GM23338 (cell line): ENCODE measurements around the gene CHST12. TPM values are rescaled to one million over a fixed set of nuclear protein-coding genes. Genes with fewer than 3 reads are reported as not detected.

Experiments used
- ATAC-seq: fragments of 200-7000 bp; cut with Tn5 transposase; 3 replicates; pipeline ENCODE4 v1.9.1; 2020
- DNase-seq: peaks from one replicate; pipeline ENCODE4 v3.0.0-alpha.2; 2015; ENCODE audit warnings: low spot score
- H2AFZ ChIP-seq: fragments of 200-600 bp; sonication (generic); 2 replicates; pipeline ENCODE4 v1.8.0; 2016; ENCODE audit warnings: antibody characterized with exemption, mild to moderate bottlenecking, moderate library complexity
- H3F3A ChIP-seq: fragments of 200-600 bp; sonication (generic); replicated peaks from 2 replicates; pipeline ENCODE4 v1.8.0; 2017; ENCODE audit warnings: antibody characterized with exemption, mixed run types, low read depth
- H3K27ac ChIP-seq: fragments of 200-600 bp; sonication (generic); 2 replicates; pipeline ENCODE4 v1.6.1; 2016; ENCODE audit warnings: low read depth
- H3K27me3 ChIP-seq: fragments of 200-600 bp; sonication (generic); 2 replicates; pipeline ENCODE4 v1.8.0; 2016; ENCODE audit warnings: mild to moderate bottlenecking, mixed run types, moderate library complexity; ENCODE audit not compliant: insufficient read depth
- H3K36me3 ChIP-seq: fragments of 200-600 bp; sonication (generic); 2 replicates; pipeline ENCODE4 v1.8.0; 2016; ENCODE audit warnings: mild to moderate bottlenecking; ENCODE audit not compliant: insufficient read depth
- H3K4me1 ChIP-seq: fragments of 200-600 bp; sonication (generic); 2 replicates; pipeline ENCODE4 v1.8.0; 2016; ENCODE audit warnings: mild to moderate bottlenecking, moderate library complexity; ENCODE audit not compliant: insufficient read depth
- H3K4me2 ChIP-seq: fragments of 200-600 bp; sonication (generic); 2 replicates; pipeline ENCODE4 v1.7.1; 2017; ENCODE audit warnings: mixed run types
- H3K4me3 ChIP-seq: fragments of 200-600 bp; sonication (generic); 2 replicates; pipeline ENCODE4 v1.6.1; 2016; ENCODE audit warnings: mixed run types
- H3K79me2 ChIP-seq: fragments of 200-600 bp; sonication (generic); replicated peaks from 2 replicates; pipeline ENCODE4 v1.8.0; 2017; ENCODE audit warnings: mild to moderate bottlenecking; ENCODE audit not compliant: insufficient read depth
- H3K9me2 ChIP-seq: fragments of 200-600 bp; sonication (generic); 2 replicates; pipeline ENCODE4 v1.8.0; 2017; ENCODE audit not compliant: insufficient read depth
- H4K20me1 ChIP-seq: fragments of 200-600 bp; sonication (generic); replicated peaks from 2 replicates; pipeline ENCODE4 v1.8.0; 2017; ENCODE audit warnings: mild to moderate bottlenecking; ENCODE audit not compliant: insufficient read depth
- H3K27ac Mint-ChIP-seq: 2 replicates; pipeline ENCODE4 v1.8.0; 2020; ENCODE audit warnings: inconsistent platforms, mild to moderate bottlenecking, moderate library complexity, mixed read lengths
- H3K27me3 Mint-ChIP-seq: 3 replicates; pipeline ENCODE4 v1.8.0; 2022; ENCODE audit warnings: low read depth, mild to moderate bottlenecking, moderate library complexity, mixed read lengths, inconsistent platforms; ENCODE audit not compliant: insufficient read depth, poor library complexity
- H3K36me3 Mint-ChIP-seq: 3 replicates; pipeline ENCODE4 v1.8.0; 2021; ENCODE audit warnings: low read depth, mild to moderate bottlenecking, inconsistent platforms, moderate library complexity, mixed read lengths
- H3K4me1 Mint-ChIP-seq: 3 replicates; pipeline ENCODE4 v1.8.0; 2020; ENCODE audit warnings: mild to moderate bottlenecking, inconsistent platforms, mixed read lengths
- H3K4me3 Mint-ChIP-seq: 3 replicates; pipeline ENCODE4 v1.8.0; 2021; ENCODE audit warnings: moderate library complexity, mild to moderate bottlenecking, inconsistent platforms, mixed read lengths
- H3K9me3 Mint-ChIP-seq: 3 replicates; pipeline ENCODE4 v1.8.0; 2020; ENCODE audit warnings: moderate library complexity, mild to moderate bottlenecking, inconsistent platforms, mixed read lengths
- CREB1 ChIP-seq: fragments of 250-450 bp; sonication (Bioruptor Pico); IDR thresholded peaks from 2 replicates; pipeline ENCODE4 v1.5.0; 2020; ENCODE audit warnings: low read depth, mild to moderate bottlenecking, moderate library complexity
- CTCF ChIP-seq, 2 experiments: fragments of 200-600 bp in 1 of 2; sonication (generic) in 1 of 2; conservative IDR thresholded peaks; 2 replicates each; pipeline versions ENCODE4 v1.5.1 to v1.6.1; 2016 to 2017; ENCODE audit warnings: antibody characterized with exemption in 2 of 2, low read depth in 2 of 2, mild to moderate bottlenecking in 2 of 2, moderate library complexity in 1 of 2
- ETS1 ChIP-seq: IDR thresholded peaks from 2 replicates; pipeline ENCODE4 v1.6.1; 2016; ENCODE audit warnings: antibody characterized with exemption
- EZH2 ChIP-seq: fragments of 200-600 bp; sonication (generic); IDR thresholded peaks from one replicate; pipeline ENCODE4 v1.8.0; 2017; ENCODE audit warnings: antibody characterized with exemption, mild to moderate bottlenecking, low read depth; ENCODE audit not compliant: unreplicated experiment
- EZH2phosphoT487 ChIP-seq: fragments of 200-600 bp; sonication (generic); IDR thresholded peaks from one replicate; pipeline ENCODE4 v1.8.1; 2018; ENCODE audit warnings: antibody characterized with exemption; ENCODE audit not compliant: unreplicated experiment
- JUNB ChIP-seq: IDR thresholded peaks from one replicate; pipeline ENCODE4 v1.6.1; 2016; ENCODE audit warnings: antibody characterized with exemption; ENCODE audit not compliant: unreplicated experiment
- NANOG ChIP-seq: IDR thresholded peaks from 2 replicates; pipeline ENCODE4 v1.6.1; 2016; ENCODE audit warnings: antibody characterized with exemption, borderline replicate concordance
- POLR2AphosphoS5 ChIP-seq: IDR thresholded peaks from 2 replicates; pipeline ENCODE4 v1.6.1; 2016; ENCODE audit warnings: antibody characterized with exemption, low read depth
- REST ChIP-seq: IDR thresholded peaks from one replicate; pipeline ENCODE4 v1.6.1; 2018; ENCODE audit warnings: antibody characterized with exemption; ENCODE audit not compliant: unreplicated experiment
- STAT1 ChIP-seq: IDR thresholded peaks from one replicate; pipeline ENCODE4 v1.6.1; 2016; ENCODE audit warnings: antibody characterized with exemption; ENCODE audit not compliant: unreplicated experiment
- ZNF114 ChIP-seq: fragments of 250-450 bp; sonication (Bioruptor Pico); IDR thresholded peaks from 2 replicates; pipeline ENCODE4 v1.5.0; 2020; ENCODE audit warnings: mild to moderate bottlenecking, moderate library complexity
- ZNF331 ChIP-seq: fragments of 250-450 bp; sonication (Bioruptor Pico); IDR thresholded peaks from 2 replicates; pipeline ENCODE4 v1.5.0; 2020; ENCODE audit warnings: low read depth, mild to moderate bottlenecking, moderate library complexity
- ZNF462 ChIP-seq: fragments of 250-450 bp; sonication (Bioruptor Pico); IDR thresholded peaks from 2 replicates; pipeline ENCODE4 v1.5.0; 2020; ENCODE audit warnings: mild to moderate bottlenecking, moderate library complexity
- polyA plus RNA-seq: library from polyadenylated mRNA; unstranded; fragments of >200 nt; fragmentation: Nextera tagmentation; extraction: Ambion mirVana; gene quantifications from 2 replicates; pipeline ENCODE4 v1.2.1, GENCODE V29; 2016
- total RNA-seq: library from RNA; depleted of rRNA; stranded (reverse); fragments of >200 nt; shearing (Covaris generic); gene quantifications from 2 replicates; pipeline ENCODE4 v1.2.3, GENCODE V29; 2014

Gene CHST12
- total and polyA plus RNA-seq, 2 experiments from 2014 or later, result 10.1 to 14.6 TPM

GRCh38 chr7:2412587-2413201 lies 9.3 kb downstream of the CHST12 start:
- H3K4me1 ChIP-seq, result peaks cover 11% of the 10 kb centered on the region
- peak overlapping the region; percentile 52 for H3K27ac ChIP-seq
- peaks cover 72% of the 10 kb centered on the region for H3K79me2 ChIP-seq
- H3F3A ChIP-seq, result 0 out of 2 replicates have a peak, but pooled peaks cover 9% of the 10 kb centered on the region
- no peak for DNase-seq
- no peaks in the 10 kb centered on the region for H3K9me2 ChIP-seq
- no peak overlapping the region for H2AFZ ChIP-seq
- H3K4me3 ChIP-seq, result no peak overlapping the region
- no peak for ATAC-seq
- H4K20me1 ChIP-seq, result no peaks in the 10 kb centered on the region; the same call in 1 of the 2 replicates
- H3K36me3 Mint-ChIP-seq, result no peaks in the 10 kb centered on the region
- TF ChIP-seq JUNB (no peak), REST (no peak), ZNF331 (CRISPR knock-in tag) (no peak), STAT1 (no peak), NANOG (no peak), POLR2AphosphoS5 (no peak), EZH2 (no peak), ZNF114 (CRISPR knock-in tag) (no peak), ZNF462 (CRISPR knock-in tag) (no peak), ETS1 (no peak), CTCF (conservative IDR thresholded peaks at IDR 0.05; ENCODE audit: low read depth in 2 of 2) (no peak), EZH2phosphoT487 (no peak), CREB1 (CRISPR knock-in tag) (no peak)
- H3K27ac Mint-ChIP-seq, result peak overlapping the region; percentile 0; the same call in 1 of the 2 replicates
- no peak overlapping the region for H3K4me3 Mint-ChIP-seq
- no peaks in the 10 kb centered on the region for H3K36me3 ChIP-seq
- no peaks in the 10 kb centered on the region for H3K9me3 Mint-ChIP-seq
- H3K27me3 Mint-ChIP-seq, result peaks cover 9% of the 10 kb centered on the region
- H3K4me1 Mint-ChIP-seq, result peaks cover 34% of the 10 kb centered on the region
- no peaks in the 10 kb centered on the region for H3K27me3 ChIP-seq
- no peak overlapping the region for H3K4me2 ChIP-seq
